ENCODE measurements around the gene EIF4E2.

Gene EIF4E2

GRCh38 chr2:232604535-232604934, 54.0 kb downstream of the EIF4E2 start:
- no peak for DNase-seq

- DNase-seq, result no peak
These were observed 56.5 kb downstream of the EIF4E2 start for GRCh38 chr2:232607011-232607410.

- DNase-seq, result no peak
These were observed 59.1 kb downstream of the EIF4E2 start for GRCh38 chr2:232609607-232610006.

- no peak for DNase-seq
These were observed 59.6 kb downstream of the EIF4E2 start for GRCh38 chr2:232610081-232610480.

GRCh38 chr2:232611061-232611460, 60.6 kb downstream of the EIF4E2 start:
- no peak for DNase-seq

- DNase-seq, result peak; percentile 84
These were observed 61.2 kb downstream of the EIF4E2 start for GRCh38 chr2:232611559-232612218.

- DNase-seq, result no peak
These were observed 63.1 kb downstream of the EIF4E2 start for GRCh38 chr2:232613538-232614134.

- DNase-seq, result no peak
These were observed 64.8 kb downstream of the EIF4E2 start for GRCh38 chr2:232615339-232615738.
